ENCODE measurements around the gene EML4. TPM values are rescaled to one million over a fixed set of nuclear protein-coding genes. Genes with fewer than 3 reads are reported as not detected.
A peak's percentile ranks its signal among the peaks of the same experiment; 100 is the strongest.

The EML4 gene
- total RNA-seq, 1 experiment from 2014 or later: 31.2 TPM

GRCh38 chr2:42261518-42262195 lies 92.5 kb downstream of the EML4 start:
- H3K27ac Mint-ChIP-seq (ENCODE audit: low read depth, unreplicated experiment): no peak overlapping the region
- POLR2A ChIA-PET: no interaction called here
- H3K4me3 Mint-ChIP-seq (ENCODE audit: unreplicated experiment): no peak overlapping the region
- intact Hi-C loops (cut with micrococcal nuclease): no loop called here
- CTCF ChIA-PET: interaction anchor here (0.6 to 0.8 kb wide), 2 partner anchors 29 to 391 kb away, joined by 4 to 5 read pairs; no protein-coding TSS in a partner anchor
- H3K36me3 Mint-ChIP-seq (ENCODE audit: insufficient read depth, unreplicated experiment): peaks cover 10% of the 10 kb centered on the region
- no TSS peak for BruUV-seq (replicated peaks)
- no peak for TF ChIP-seq CTCF (IDR thresholded peaks at IDR 0.05; ENCODE audit: unreplicated experiment)
- no peaks in the 10 kb centered on the region for H3K9me3 Mint-ChIP-seq (ENCODE audit: unreplicated experiment)
- no peaks in the 10 kb centered on the region for H3K27me3 Mint-ChIP-seq (ENCODE audit: insufficient read depth, unreplicated experiment)
- no peaks in the 10 kb centered on the region for H3K4me1 Mint-ChIP-seq (ENCODE audit: insufficient read depth, unreplicated experiment)
- DNase-seq (ENCODE audit: unreplicated experiment): no peak

- TF ChIP-seq CTCF (IDR thresholded peaks at IDR 0.05; ENCODE audit: unreplicated experiment): no peak
- Mint-ChIP-seq H3K4me3 (ENCODE audit: unreplicated experiment) (no peak overlapping the region), H3K27me3 (ENCODE audit: insufficient read depth, unreplicated experiment) (no peaks in the 10 kb centered on the region), H3K9me3 (ENCODE audit: unreplicated experiment) (no peaks in the 10 kb centered on the region), H3K4me1 (ENCODE audit: insufficient read depth, unreplicated experiment) (no peaks in the 10 kb centered on the region), H3K27ac (ENCODE audit: low read depth, unreplicated experiment) (no peak overlapping the region), H3K36me3 (ENCODE audit: insufficient read depth, unreplicated experiment) (peaks cover 4% of the 10 kb centered on the region)
- intact Hi-C loops (cut with micrococcal nuclease): no loop called here
- CTCF ChIA-PET: no interaction called here
- POLR2A ChIA-PET: interaction anchor here (1.0 kb wide), 1 partner anchor 161 kb away, joined by 4 read pairs; no protein-coding TSS in a partner anchor
- BruUV-seq (replicated peaks): no TSS peak
- DNase-seq (ENCODE audit: unreplicated experiment): no peak
Observed at GRCh38 chr2:42266236-42266635, 97.1 kb downstream of the EML4 start.

GRCh38 chr2:42267530-42267929 lies 98.4 kb downstream of the EML4 start:
- DNase-seq (ENCODE audit: unreplicated experiment): no peak
- no TSS peak for BruUV-seq (replicated peaks)
- no peaks in the 10 kb centered on the region for H3K27me3 Mint-ChIP-seq (ENCODE audit: insufficient read depth, unreplicated experiment)
- intact Hi-C loops (cut with micrococcal nuclease): no loop called here
- no peaks in the 10 kb centered on the region for H3K4me1 Mint-ChIP-seq (ENCODE audit: insufficient read depth, unreplicated experiment)
- no peak overlapping the region for H3K4me3 Mint-ChIP-seq (ENCODE audit: unreplicated experiment)
- ChIA-PET CTCF (interaction anchor here (0.6 kb wide), 1 partner anchor 181 kb away, joined by 3 read pairs; no protein-coding TSS in a partner anchor), POLR2A (no interaction called here)
- TF ChIP-seq CTCF (IDR thresholded peaks at IDR 0.05; ENCODE audit: unreplicated experiment): no peak
- H3K27ac Mint-ChIP-seq (ENCODE audit: low read depth, unreplicated experiment): no peak overlapping the region
- peaks cover 4% of the 10 kb centered on the region for H3K36me3 Mint-ChIP-seq (ENCODE audit: insufficient read depth, unreplicated experiment)
- no peaks in the 10 kb centered on the region for H3K9me3 Mint-ChIP-seq (ENCODE audit: unreplicated experiment)

- no peaks in the 10 kb centered on the region for H3K27me3 Mint-ChIP-seq (ENCODE audit: insufficient read depth, unreplicated experiment)
- no peaks in the 10 kb centered on the region for H3K4me1 Mint-ChIP-seq (ENCODE audit: insufficient read depth, unreplicated experiment)
- H3K27ac Mint-ChIP-seq (ENCODE audit: low read depth, unreplicated experiment): no peak overlapping the region
- peaks cover 4% of the 10 kb centered on the region for H3K36me3 Mint-ChIP-seq (ENCODE audit: insufficient read depth, unreplicated experiment)
- intact Hi-C loops (cut with micrococcal nuclease): no loop called here
- peak; percentile 1 for DNase-seq (ENCODE audit: unreplicated experiment)
- ChIA-PET CTCF (no interaction called here), POLR2A (interaction anchor here (1.1 kb wide), 1 partner anchor 11 kb away, joined by 3 read pairs; no protein-coding TSS in a partner anchor)
- no TSS peak for BruUV-seq (replicated peaks)
- no peaks in the 10 kb centered on the region for H3K9me3 Mint-ChIP-seq (ENCODE audit: unreplicated experiment)
- TF ChIP-seq CTCF (IDR thresholded peaks at IDR 0.05; ENCODE audit: unreplicated experiment): no peak
- no peak overlapping the region for H3K4me3 Mint-ChIP-seq (ENCODE audit: unreplicated experiment)
Observed at GRCh38 chr2:42268528-42269151, 99.5 kb downstream of the EML4 start.

Measured in MCF 10A (cell line).